Measurements from ENCODE around the gene PLS1. TPM values are rescaled to one million over a fixed set of nuclear protein-coding genes. Genes with fewer than 3 reads are reported as not detected.

The PLS1 gene
- total RNA-seq, 1 donor from 2014 or later: 3.9 TPM

GRCh38 chr3:142618917-142619461 lies 22.8 kb downstream of the PLS1 start:
- Histone ChIP-seq H3K4me3 (no peak overlapping the region), H3K27me3 (no peaks in the 10 kb centered on the region), H3K9me3 (no peaks in the 10 kb centered on the region), H3K4me1 (no peaks in the 10 kb centered on the region), H3K27ac (no peak overlapping the region), H3K36me3 (no peaks in the 10 kb centered on the region)
- TF ChIP-seq POLR2AphosphoS5 (IDR thresholded peaks at IDR 0.05; ENCODE audit: insufficient read depth in 1 of 2, low read depth in 1 of 2) (no peak), CTCF (IDR thresholded peaks at IDR 0.05) (no peak), POLR2A (IDR thresholded peaks at IDR 0.05) (no peak)
- intact Hi-C loops (cut with DNase I): no loop called here
- no peak for DNase-seq (ENCODE audit: extremely low spot score in 2 of 2)

GRCh38 chr3:142622405-142622804 lies 26.2 kb downstream of the PLS1 start:
- intact Hi-C loops (cut with DNase I): no loop called here
- H3K27me3 ChIP-seq: no peaks in the 10 kb centered on the region
- H3K4me3 ChIP-seq: no peak overlapping the region
- no peak for DNase-seq (ENCODE audit: extremely low spot score in 2 of 2)
- H3K36me3 ChIP-seq: no peaks in the 10 kb centered on the region
- TF ChIP-seq POLR2AphosphoS5 (IDR thresholded peaks at IDR 0.05; ENCODE audit: insufficient read depth in 1 of 2, low read depth in 1 of 2) (no peak), CTCF (IDR thresholded peaks at IDR 0.05) (no peak), POLR2A (IDR thresholded peaks at IDR 0.05) (no peak)
- H3K4me1 ChIP-seq: no peaks in the 10 kb centered on the region
- no peaks in the 10 kb centered on the region for H3K9me3 ChIP-seq
- H3K27ac ChIP-seq: no peak overlapping the region

- no peaks in the 10 kb centered on the region for H3K9me3 ChIP-seq
- TF ChIP-seq POLR2A (IDR thresholded peaks at IDR 0.05) (no peak), CTCF (IDR thresholded peaks at IDR 0.05) (no peak), POLR2AphosphoS5 (IDR thresholded peaks at IDR 0.05; ENCODE audit: insufficient read depth in 1 of 2, low read depth in 1 of 2) (no peak)
- DNase-seq (ENCODE audit: extremely low spot score in 2 of 2): no peak
- intact Hi-C loops (cut with DNase I): no loop called here
- H3K27ac ChIP-seq: no peak overlapping the region
- no peak overlapping the region for H3K4me3 ChIP-seq
- H3K36me3 ChIP-seq: no peaks in the 10 kb centered on the region
- no peaks in the 10 kb centered on the region for H3K27me3 ChIP-seq
- no peaks in the 10 kb centered on the region for H3K4me1 ChIP-seq
Observed at GRCh38 chr3:142623194-142623593, 27.0 kb downstream of the PLS1 start.

- Histone ChIP-seq H3K4me1 (no peaks in the 10 kb centered on the region), H3K4me3 (no peak overlapping the region), H3K36me3 (no peaks in the 10 kb centered on the region), H3K27ac (no peak overlapping the region), H3K27me3 (no peaks in the 10 kb centered on the region), H3K9me3 (no peaks in the 10 kb centered on the region)
- no peak for DNase-seq (ENCODE audit: extremely low spot score in 2 of 2)
- intact Hi-C loops (cut with DNase I): no loop called here
- TF ChIP-seq CTCF (IDR thresholded peaks at IDR 0.05): no peak
- no peak for TF ChIP-seq POLR2A (IDR thresholded peaks at IDR 0.05)
- TF ChIP-seq POLR2AphosphoS5 (IDR thresholded peaks at IDR 0.05; ENCODE audit: insufficient read depth in 1 of 2, low read depth in 1 of 2): no peak
Observed at GRCh38 chr3:142624341-142625152, 28.4 kb downstream of the PLS1 start.

GRCh38 chr3:142625153-142625440 lies 28.9 kb downstream of the PLS1 start:
- intact Hi-C loops (cut with DNase I): no loop called here
- H3K36me3 ChIP-seq: no peaks in the 10 kb centered on the region
- TF ChIP-seq CTCF (IDR thresholded peaks at IDR 0.05) (no peak), POLR2A (IDR thresholded peaks at IDR 0.05) (no peak), POLR2AphosphoS5 (IDR thresholded peaks at IDR 0.05; ENCODE audit: insufficient read depth in 1 of 2, low read depth in 1 of 2) (no peak)

More at GRCh38 chr3:142625153-142625440, 28.9 kb downstream of the PLS1 start:
- DNase-seq (ENCODE audit: extremely low spot score in 2 of 2): no peak
- H3K27ac ChIP-seq: no peak overlapping the region
- no peaks in the 10 kb centered on the region for H3K27me3 ChIP-seq
- no peak overlapping the region for H3K4me3 ChIP-seq
- H3K9me3 ChIP-seq: no peaks in the 10 kb centered on the region
- no peaks in the 10 kb centered on the region for H3K4me1 ChIP-seq

Measured in vagina (tissue), 2 donors.